WI38 (cell line): ENCODE results near the gene UQCR11.

Experiments used
- H3K4me3 ChIP-seq: 2 replicates; pipeline ENCODE4 v1.5.1; 2011; ENCODE audit warnings: low read depth, mild to moderate bottlenecking, control low read depth, low read length
- CTCF ChIP-seq: IDR thresholded peaks from 2 replicates; pipeline ENCODE4 v1.5.1; 2012; ENCODE audit warnings: low read depth, mild to moderate bottlenecking, control low read depth, low read length

UQCR11 gene

GRCh38 chr19:1577090-1577928, 28.0 kb downstream of the UQCR11 start:
- H3K4me3 ChIP-seq = no peak overlapping the region
- TF ChIP-seq CTCF = no peak

GRCh38 chr19:1576242-1577089, 28.8 kb downstream of the UQCR11 start:
- no peak overlapping the region for H3K4me3 ChIP-seq
- no peak for TF ChIP-seq CTCF

- H3K4me3 ChIP-seq = no peak overlapping the region
- TF ChIP-seq CTCF = no peak
These were observed 29.7 kb downstream of the UQCR11 start for GRCh38 chr19:1575323-1576241.

GRCh38 chr19:1574354-1575136, 30.7 kb downstream of the UQCR11 start:
- TF ChIP-seq CTCF = no peak
- H3K4me3 ChIP-seq = no peak overlapping the region

- no peak overlapping the region for H3K4me3 ChIP-seq
- TF ChIP-seq CTCF = no peak
These were observed 32.5 kb downstream of the UQCR11 start for GRCh38 chr19:1572795-1573194.

GRCh38 chr19:1571358-1571757, 33.9 kb downstream of the UQCR11 start:
- no peak overlapping the region for H3K4me3 ChIP-seq
- TF ChIP-seq CTCF = no peak
